Mononuclear cell (primary cell): ENCODE data around the gene TBX19. TPM values are rescaled to one million over a fixed set of nuclear protein-coding genes. Genes with fewer than 3 reads are reported as not detected.

Experiments
- H3K27me3 ChIP-seq: 2 replicates; pipeline ENCODE4 v1.6.0; 2011; ENCODE audit warnings: low read length, control low read depth; ENCODE audit not compliant: insufficient read depth
- H3K4me1 ChIP-seq: 2 replicates; pipeline ENCODE4 v1.5.1; 2011; ENCODE audit warnings: mild to moderate bottlenecking, low read length, control low read depth; ENCODE audit not compliant: insufficient read depth
- H3K4me3 ChIP-seq: 2 replicates; pipeline ENCODE4 v1.5.1; 2011; ENCODE audit warnings: mild to moderate bottlenecking, low read length, moderate library complexity
- H3K9me3 ChIP-seq: 2 replicates; pipeline ENCODE4 v1.5.1; 2011; ENCODE audit warnings: low read depth, mild to moderate bottlenecking, control low read depth, low read length
- total RNA-seq: library from RNA; depleted of rRNA; stranded (reverse); fragments of >200 nt; gene quantifications from one replicate; pipeline ENCODE4 v1.2.3, GENCODE V29; 2012

The TBX19 gene
- total RNA-seq, 1 donor: 1.5 TPM

DNA sequence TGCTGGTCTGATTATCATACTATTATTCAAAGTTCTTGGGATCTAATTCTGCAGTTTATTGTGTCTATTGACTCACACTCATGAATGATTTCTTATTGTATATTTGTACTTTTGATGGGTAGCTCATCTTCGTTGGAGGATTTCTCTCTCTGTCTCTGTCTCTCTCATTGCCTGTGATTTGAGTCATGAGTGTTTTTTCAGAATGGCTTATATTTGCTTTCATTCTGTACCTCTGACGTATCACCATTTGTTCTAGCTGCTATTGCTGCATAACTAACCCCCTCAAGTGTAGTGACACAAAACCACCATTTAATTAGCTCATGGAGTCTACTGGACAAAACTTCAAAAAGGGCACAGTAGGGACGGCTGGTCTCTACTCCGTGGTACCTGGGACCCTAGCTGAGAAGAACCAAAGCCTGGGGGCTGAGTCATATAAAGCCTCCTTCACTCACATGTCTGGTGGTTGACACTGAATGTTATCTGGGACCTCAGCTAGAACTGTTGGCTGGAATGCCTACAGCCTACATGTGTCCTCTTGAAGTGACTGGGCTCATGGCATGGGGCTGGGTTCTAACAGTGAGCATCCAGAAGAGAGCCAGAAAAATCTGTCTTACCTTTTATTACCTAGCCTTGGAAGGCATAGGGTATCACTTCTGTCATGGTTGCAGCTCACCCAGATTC is 44.2 kb downstream of the TBX19 start:
- Histone ChIP-seq H3K4me3 (no peak overlapping the region), H3K4me1 (no peaks in the 10 kb centered on the region), H3K9me3 (no peaks in the 10 kb centered on the region), H3K27me3 (no peaks in the 10 kb centered on the region)

DNA sequence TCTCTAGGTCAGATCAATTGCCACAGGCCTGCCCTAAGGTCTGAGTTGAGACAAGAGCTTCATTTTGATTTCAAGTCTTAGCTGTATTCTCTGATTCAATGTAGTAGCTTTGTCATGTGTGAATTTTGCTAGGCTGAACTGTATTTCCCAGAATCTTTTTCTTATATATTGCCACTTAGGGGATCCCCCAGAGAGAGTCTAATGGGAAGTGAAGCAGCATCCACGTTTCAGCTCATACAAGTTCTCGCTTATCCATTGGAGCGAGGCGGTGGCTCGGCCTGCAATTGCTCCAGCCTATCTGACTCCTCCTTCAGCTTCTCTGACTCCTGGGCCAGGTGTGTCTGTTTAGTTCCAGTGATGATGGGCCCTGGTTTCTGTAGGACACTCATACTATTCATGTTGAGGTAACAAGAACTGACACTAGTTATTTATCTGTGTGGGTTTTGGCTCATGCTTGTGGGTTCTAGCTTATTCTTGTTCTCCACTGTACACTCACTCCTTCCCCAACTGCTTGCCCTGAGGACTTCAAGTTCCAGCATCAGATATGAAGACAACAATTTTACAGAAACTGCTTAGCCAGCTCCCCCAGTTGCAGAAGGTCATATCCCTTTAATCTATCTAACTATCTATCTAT is 48.2 kb downstream of the TBX19 start:
- Histone ChIP-seq H3K4me1 (no peaks in the 10 kb centered on the region), H3K27me3 (no peaks in the 10 kb centered on the region), H3K4me3 (no peak overlapping the region), H3K9me3 (no peaks in the 10 kb centered on the region)

DNA sequence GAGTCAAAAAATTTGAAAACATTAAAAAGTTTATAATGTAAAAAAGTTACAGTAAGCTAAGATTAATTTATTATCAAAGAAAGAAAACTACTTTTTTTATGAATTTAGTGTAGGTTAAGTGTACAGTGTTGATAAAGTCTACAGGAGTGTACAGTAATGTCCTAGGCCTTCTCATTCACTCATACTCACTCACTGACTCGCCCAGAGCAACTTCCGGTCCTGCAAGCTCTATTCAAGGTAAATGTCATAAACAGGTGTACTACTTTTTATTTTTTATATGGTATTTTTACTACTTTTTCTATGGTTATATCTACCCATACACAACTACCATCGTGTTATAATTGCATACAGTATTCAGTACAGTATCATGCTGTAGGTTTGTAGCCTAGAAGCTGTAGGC is 49.6 kb downstream of the TBX19 start:
- Histone ChIP-seq H3K4me1 (no peaks in the 10 kb centered on the region), H3K27me3 (no peaks in the 10 kb centered on the region), H3K4me3 (no peak overlapping the region), H3K9me3 (no peaks in the 10 kb centered on the region)

DNA sequence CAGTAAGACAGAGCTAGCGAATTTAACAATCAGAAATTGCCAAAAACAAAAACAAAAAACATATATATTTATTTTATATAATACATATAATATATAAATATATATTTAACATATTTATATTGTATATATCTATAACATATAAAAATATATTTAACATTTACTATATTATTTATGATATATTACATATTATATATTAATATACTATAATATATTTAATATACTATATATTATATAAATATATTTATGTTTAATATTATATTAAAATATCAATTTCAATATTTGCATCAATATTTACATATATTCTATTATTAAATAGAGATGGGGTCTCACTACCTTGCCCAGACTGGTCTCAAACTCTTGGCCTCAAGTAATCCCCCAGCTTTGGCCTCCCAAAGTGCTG is 50.9 kb downstream of the TBX19 start:
- no peaks in the 10 kb centered on the region for H3K4me1 ChIP-seq
- no peaks in the 10 kb centered on the region for H3K9me3 ChIP-seq
- no peaks in the 10 kb centered on the region for H3K27me3 ChIP-seq
- H3K4me3 ChIP-seq: no peak overlapping the region

DNA sequence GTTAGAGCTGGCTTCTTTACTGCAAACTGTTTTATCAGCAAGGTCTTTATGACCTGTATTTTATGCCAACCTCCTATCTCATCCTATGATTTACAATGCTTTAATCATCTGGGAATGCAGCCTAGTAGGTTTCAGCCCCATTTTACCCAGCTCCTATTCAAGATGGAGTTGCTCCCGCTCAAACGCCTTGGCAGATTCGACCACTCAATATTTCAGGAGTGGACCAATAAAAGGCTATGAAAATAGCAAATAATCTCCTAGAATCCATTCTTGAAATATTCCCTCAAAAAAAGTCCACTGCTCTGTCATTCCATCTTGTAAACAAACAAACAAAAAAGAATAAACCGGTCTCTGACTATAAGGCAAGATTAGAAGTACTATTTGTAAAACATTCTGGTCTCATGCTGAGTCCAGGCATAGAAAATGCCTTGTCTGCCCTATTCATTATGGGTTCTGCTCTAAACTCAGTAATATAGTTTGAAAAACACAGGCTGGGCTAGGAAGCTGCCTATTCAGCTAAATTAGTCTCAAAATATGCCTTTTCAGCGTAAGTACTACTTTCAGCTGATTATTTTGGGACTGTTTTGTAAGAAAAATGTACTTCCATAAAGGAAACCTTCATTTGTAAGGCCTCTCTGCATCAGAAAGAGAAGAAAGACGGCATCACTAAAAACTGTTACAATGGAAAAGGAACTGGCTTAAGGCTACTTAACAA is 53.0 kb downstream of the TBX19 start:
- H3K4me1 ChIP-seq: no peaks in the 10 kb centered on the region
- no peak overlapping the region for H3K4me3 ChIP-seq
- H3K27me3 ChIP-seq: no peaks in the 10 kb centered on the region
- no peaks in the 10 kb centered on the region for H3K9me3 ChIP-seq

DNA sequence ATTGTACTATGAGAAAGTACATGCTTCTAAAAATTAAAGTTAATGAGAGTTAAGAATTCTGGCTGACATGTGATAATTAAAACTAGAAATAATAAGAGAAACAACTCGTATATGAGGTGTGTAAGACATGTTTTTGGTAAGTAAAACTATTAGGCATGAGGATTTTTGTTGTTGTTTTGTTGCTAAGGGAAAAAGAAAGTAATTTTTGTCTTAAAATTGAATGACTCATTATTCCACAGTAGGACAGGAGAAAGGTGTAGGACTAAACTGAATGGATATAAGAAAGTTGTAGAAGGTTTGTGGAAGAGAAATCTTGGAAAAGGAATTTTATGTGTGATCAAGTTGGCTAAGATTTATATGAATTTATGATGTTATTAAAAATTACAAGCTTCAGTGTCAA is 54.8 kb downstream of the TBX19 start:
- Histone ChIP-seq H3K4me3 (no peak overlapping the region), H3K27me3 (no peaks in the 10 kb centered on the region), H3K4me1 (no peaks in the 10 kb centered on the region), H3K9me3 (no peaks in the 10 kb centered on the region)

DNA sequence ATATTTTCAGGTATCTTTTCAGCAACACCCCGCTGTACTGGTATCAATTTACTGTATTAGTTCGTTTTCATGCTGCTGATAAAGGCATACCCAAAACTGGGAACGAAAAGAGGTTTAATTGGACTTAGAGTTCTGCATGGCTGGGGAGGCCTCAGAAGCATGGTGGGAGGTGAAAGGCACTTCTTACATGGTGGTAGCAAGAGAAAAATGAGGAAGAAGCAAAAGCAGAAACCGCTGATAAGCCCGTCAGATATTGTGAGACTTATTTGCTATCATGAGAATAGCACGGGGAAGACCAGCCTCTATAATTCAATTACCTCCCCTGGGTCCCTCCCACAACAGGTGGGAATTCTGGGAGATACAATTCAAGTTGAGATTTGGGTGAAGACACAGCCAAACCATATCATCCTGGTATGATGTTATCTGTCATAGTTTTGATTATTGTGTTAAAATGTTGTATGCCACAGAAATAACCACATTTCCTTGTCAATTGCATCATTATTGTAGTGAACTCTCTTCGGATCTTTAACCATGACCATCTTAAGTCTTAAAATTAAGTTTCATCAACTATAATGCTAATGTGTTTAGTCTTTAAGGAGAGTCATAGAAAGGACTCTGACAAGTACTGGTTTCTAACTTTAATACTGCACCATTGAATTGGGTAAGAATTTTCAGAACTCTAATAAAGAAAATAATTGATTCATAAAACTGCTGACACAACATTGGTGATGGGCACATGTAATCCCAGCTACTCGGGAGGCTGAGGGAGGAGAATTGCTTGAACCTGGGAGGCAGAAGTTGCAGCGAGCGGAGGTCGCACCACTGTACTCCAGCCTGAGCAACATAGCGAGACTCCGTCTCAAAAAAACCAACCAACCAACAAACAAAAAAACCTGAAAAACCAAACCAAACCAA is 58.2 kb downstream of the TBX19 start:
- H3K4me1 ChIP-seq: peaks cover 15% of the 10 kb centered on the region
- H3K9me3 ChIP-seq: no peaks in the 10 kb centered on the region
- no peaks in the 10 kb centered on the region for H3K27me3 ChIP-seq
- H3K4me3 ChIP-seq: no peak overlapping the region

DNA sequence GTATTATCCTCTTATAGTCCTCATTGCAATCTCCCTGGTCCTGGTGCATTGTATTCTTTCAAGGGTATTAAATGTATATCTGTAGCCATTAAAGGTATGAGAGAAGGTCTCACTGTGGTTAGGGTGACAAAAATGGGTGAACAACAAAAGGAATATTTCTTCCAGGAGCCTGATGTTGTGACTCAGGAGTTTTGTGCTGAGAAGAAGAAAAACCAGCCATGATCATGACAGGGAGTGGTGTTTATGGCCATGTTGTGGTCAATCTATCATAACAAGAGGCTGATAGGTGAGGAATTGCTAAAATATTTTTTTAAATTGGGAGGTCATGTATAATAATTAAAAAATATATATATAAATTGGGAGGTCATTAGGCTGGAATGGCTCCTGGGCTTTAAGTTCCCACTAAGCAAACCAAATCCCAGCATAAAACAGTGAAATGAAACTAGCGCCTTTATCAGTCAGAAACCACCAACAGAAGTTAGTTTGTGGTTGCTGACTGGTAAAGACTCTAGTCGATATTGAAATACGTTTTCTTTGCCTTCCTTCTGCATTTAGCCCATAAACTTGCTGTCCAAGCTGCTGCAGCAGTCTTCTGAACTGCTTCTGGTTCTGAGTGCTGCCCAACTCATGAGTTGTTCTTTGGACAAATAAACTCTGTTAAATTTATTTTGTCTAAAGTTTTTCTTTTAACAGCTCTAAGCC is 60.3 kb downstream of the TBX19 start:
- Histone ChIP-seq H3K27me3 (no peaks in the 10 kb centered on the region), H3K4me3 (no peak overlapping the region), H3K4me1 (peaks cover 15% of the 10 kb centered on the region), H3K9me3 (no peaks in the 10 kb centered on the region)

DNA sequence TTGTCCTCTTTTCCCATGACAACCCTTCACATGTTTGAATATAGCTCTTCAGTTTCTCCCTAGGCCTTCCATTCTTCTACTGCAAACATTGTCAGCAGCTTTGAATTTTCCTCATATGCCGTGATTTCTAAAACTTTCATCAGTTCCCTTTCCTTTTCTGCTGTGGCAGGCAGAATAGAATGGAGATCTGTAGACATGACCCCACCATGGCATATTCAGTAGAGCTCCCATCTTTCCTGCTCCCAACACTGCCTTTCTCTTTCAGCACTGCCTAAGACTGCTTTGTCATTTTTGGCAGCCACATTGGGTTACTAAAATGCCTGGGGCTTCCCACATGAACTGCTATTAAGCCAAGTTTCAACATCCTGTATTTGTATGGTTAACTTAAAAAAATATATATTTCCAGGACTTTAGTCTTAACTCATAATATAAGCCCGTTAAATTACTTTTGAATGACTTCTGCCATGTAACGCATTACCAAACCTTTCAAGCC is 60.9 kb downstream of the TBX19 start:
- H3K4me3 ChIP-seq: no peak overlapping the region
- no peaks in the 10 kb centered on the region for H3K27me3 ChIP-seq
- H3K4me1 ChIP-seq: peaks cover 15% of the 10 kb centered on the region
- H3K9me3 ChIP-seq: no peaks in the 10 kb centered on the region

DNA sequence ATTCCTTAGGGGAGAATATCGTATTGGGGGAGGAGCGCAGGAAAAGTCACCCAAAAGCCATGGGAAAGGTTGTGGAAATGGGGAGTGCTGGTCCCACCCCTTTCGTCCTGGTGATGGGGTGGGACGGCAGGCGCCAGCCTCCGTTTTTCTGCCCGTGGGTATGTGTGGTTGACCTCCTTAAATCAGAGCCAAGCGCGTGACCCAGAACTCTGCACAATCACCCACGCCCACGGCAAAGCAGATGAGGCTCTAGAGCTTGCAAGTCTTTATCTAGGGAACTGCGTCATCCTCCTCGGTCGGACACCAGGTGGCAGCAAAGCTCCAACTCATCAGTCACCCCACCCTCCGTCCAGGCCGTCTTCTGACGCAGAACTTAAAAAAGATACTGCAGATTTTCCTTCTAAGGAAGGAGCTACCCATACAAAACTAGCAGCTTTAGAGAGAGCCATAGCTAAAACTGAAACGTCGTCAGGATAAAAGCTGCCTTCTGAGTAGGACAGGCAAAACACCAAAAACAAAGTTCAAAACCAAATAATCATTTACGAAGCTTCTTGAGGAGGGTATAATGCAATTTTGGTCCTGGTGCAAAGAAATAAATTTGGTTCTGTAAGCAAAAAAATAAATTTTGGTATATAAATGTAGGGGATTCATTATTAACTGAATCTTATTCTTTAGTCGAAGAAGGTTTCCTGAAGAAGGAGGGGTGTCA is 62.0 kb downstream of the TBX19 start:
- no peaks in the 10 kb centered on the region for H3K27me3 ChIP-seq
- no peak overlapping the region for H3K4me3 ChIP-seq
- H3K9me3 ChIP-seq: no peaks in the 10 kb centered on the region
- H3K4me1 ChIP-seq: peaks cover 15% of the 10 kb centered on the region

DNA sequence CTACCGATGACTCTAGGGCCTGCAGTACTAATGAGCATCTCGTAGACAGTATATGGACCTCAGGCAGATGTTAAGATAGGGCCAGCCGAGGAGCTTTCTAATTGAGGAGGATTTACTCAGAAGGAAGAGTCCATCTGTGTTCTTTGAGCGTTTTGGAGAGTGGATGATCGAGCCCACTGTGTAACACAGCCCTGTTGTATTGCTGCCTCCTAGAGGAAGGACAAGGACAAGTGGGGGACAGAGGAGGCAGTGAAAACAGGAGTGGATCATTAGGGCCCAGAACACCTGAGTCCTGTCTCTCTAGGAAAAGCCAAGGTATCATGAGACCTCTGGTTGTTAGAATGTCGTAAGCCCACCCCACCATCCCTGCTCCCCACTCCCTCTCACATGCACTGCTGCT is 62.9 kb downstream of the TBX19 start:
- H3K4me3 ChIP-seq: no peak overlapping the region
- H3K4me1 ChIP-seq: peaks cover 15% of the 10 kb centered on the region
- H3K27me3 ChIP-seq: no peaks in the 10 kb centered on the region
- no peaks in the 10 kb centered on the region for H3K9me3 ChIP-seq

DNA sequence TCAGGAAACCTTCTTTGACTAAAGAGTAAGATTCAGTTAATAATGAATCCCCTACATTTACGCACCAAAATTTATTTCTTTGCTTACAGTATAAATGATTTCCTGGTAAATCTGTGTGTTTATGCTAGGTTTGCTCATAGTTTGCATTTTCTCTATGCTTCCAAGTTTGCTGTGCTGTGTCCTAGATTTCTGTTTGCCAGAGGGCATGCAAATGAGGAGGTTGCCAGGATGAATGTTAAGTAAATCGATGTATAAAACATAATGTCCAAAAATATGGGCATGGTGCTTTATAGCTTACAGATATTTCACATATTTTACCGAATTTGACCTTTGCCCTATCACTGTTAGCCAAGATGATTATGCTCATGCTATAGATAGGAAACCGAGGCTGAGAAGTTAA is 63.8 kb downstream of the TBX19 start:
- no peaks in the 10 kb centered on the region for H3K9me3 ChIP-seq
- no peak overlapping the region for H3K4me3 ChIP-seq
- H3K4me1 ChIP-seq: peaks cover 15% of the 10 kb centered on the region
- H3K27me3 ChIP-seq: no peaks in the 10 kb centered on the region

DNA sequence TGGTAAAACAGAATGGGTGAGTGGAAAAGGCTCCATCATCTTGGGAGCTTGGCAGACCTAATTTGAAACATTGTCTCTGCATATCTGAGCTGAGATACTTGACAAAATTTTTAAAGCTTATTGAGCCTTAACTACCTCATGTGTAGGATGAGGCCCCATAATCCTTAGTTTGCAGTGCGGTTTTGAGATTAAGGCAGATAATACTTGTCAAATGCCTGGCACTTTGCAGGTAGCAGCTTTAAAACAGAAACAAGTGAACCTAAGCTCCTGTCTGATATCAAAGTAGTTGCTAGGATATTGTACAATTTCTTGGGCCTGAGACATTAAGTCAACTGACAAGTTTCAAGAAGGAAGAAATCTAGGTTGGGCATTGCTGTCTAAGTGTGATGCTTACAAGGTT is 65.3 kb downstream of the TBX19 start:
- Histone ChIP-seq H3K4me3 (no peak overlapping the region), H3K9me3 (no peaks in the 10 kb centered on the region), H3K4me1 (peaks cover 11% of the 10 kb centered on the region), H3K27me3 (no peaks in the 10 kb centered on the region)

DNA sequence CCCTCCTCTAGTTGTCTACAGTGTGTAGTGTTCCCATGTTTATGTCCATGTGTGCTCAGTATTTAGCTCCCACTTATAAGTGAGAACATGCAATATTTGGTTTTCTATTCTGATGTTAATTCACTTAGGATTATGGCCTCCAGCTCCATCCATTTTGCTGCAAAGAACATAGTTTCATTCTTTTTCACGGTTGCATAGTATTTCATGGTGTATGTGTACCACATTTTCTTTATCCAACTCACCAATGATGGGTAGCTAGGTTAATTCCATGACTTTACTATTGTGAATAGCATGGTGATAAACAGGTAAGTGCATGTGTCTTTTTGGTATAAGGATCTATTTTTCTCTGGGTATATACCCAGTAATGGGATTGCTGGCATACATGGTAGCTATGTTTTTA is 67.0 kb downstream of the TBX19 start:
- H3K4me1 ChIP-seq: peaks cover 5% of the 10 kb centered on the region
- H3K4me3 ChIP-seq: no peak overlapping the region
- no peaks in the 10 kb centered on the region for H3K9me3 ChIP-seq
- H3K27me3 ChIP-seq: no peaks in the 10 kb centered on the region
